CD4-positive, CD25-positive, alpha-beta regulatory T cell (primary cell): Measurements from ENCODE around the gene MSI2. TPM values are rescaled to one million over a fixed set of nuclear protein-coding genes. Genes with fewer than 3 reads are reported as not detected.
A peak's percentile ranks its signal among the peaks of the same experiment; 100 is the strongest.

ENCODE experiments used
- ATAC-seq, 2 donors: fragments of 150-1000 bp; cut with Tn5 transposase; one replicate each; pipeline ENCODE4 v1.10.0; 2021; ENCODE audit warnings: low read depth in 2 of 2, moderate number of reproducible peaks in 2 of 2, moderate library complexity in 1 of 2
- DNase-seq, 3 donors: peaks; one replicate each; pipeline versions ENCODE4 v3.0.0 to v3.0.0-alpha.2; 2012 to 2022; ENCODE audit warnings: mixed read lengths in 1 of 3
- H3K27ac ChIP-seq: one replicate; pipeline ENCODE4 v1.7.0; 2013; ENCODE audit warnings: mild to moderate bottlenecking, low read length; ENCODE audit not compliant: insufficient read depth, poor library complexity, severe bottlenecking
- H3K27me3 ChIP-seq: one replicate; pipeline ENCODE4 v1.7.0; 2013; ENCODE audit warnings: low read length; ENCODE audit not compliant: control insufficient read depth, insufficient read depth
- H3K36me3 ChIP-seq: one replicate; pipeline ENCODE4 v1.7.0; 2013; ENCODE audit warnings: mild to moderate bottlenecking, low read length, moderate library complexity; ENCODE audit not compliant: control insufficient read depth, insufficient read depth
- H3K4me1 ChIP-seq: 2 replicates; pipeline ENCODE4 v1.7.0; 2013; ENCODE audit warnings: mild to moderate bottlenecking, low read length; ENCODE audit not compliant: insufficient read depth, control insufficient read depth, poor library complexity, severe bottlenecking
- H3K4me3 ChIP-seq: one replicate; pipeline ENCODE4 v1.7.0; 2013; ENCODE audit warnings: low read depth, mild to moderate bottlenecking, low read length, moderate library complexity
- H3K9me3 ChIP-seq, 2 experiments: 1 replicate in 1 of 2; 2 replicates in 1 of 2; pipeline ENCODE4 v1.7.0; 2013; ENCODE audit warnings: low read length in 2 of 2, mild to moderate bottlenecking in 1 of 2, moderate library complexity in 1 of 2; ENCODE audit not compliant: control insufficient read depth in 2 of 2
- H3K27ac Mint-ChIP-seq, 3 donors: one replicate each; pipeline ENCODE4 v1.8.0; 2020 to 2022; ENCODE audit warnings: mild to moderate bottlenecking in 3 of 3, mixed read lengths in 3 of 3, moderate library complexity in 2 of 3
- H3K27me3 Mint-ChIP-seq: one replicate; pipeline ENCODE4 v1.8.0; 2022; ENCODE audit warnings: mild to moderate bottlenecking, mixed read lengths
- H3K36me3 Mint-ChIP-seq: one replicate; pipeline ENCODE4 v1.8.0; 2020; ENCODE audit warnings: mixed read lengths
- H3K4me1 Mint-ChIP-seq, 4 donors: one replicate each; pipeline ENCODE4 v1.8.0; 2020 to 2022; ENCODE audit warnings: mixed read lengths in 4 of 4, mild to moderate bottlenecking in 1 of 4
- H3K4me3 Mint-ChIP-seq, 4 donors: one replicate each; pipeline ENCODE4 v1.8.0; 2020 to 2022; ENCODE audit warnings: mild to moderate bottlenecking in 4 of 4, mixed read lengths in 4 of 4, moderate library complexity in 3 of 4
- H3K9me3 Mint-ChIP-seq, 7 donors: one replicate each; pipeline ENCODE4 v1.8.0; 2020 to 2022; ENCODE audit warnings: mixed read lengths in 7 of 7, mild to moderate bottlenecking in 3 of 7, moderate library complexity in 2 of 7
- polyA plus RNA-seq, 4 donors: library from polyadenylated mRNA; unstranded; fragments of 300-500 nt; fragmentation: Illumina TruSeq; gene quantifications; one replicate each; pipeline ENCODE4 v1.2.3, GENCODE V29; 2021
- total RNA-seq: library from RNA; stranded (reverse); gene quantifications from one replicate; pipeline ENCODE4 v1.2.3, GENCODE V29; 2022

Gene MSI2
- total and polyA plus RNA-seq, 5 donors from 2014 or later: 3.2 to 177 (median 3.4) TPM

- no peak overlapping the region for H3K27ac ChIP-seq
- H3K27me3 ChIP-seq: no peaks in the 10 kb centered on the region
- no peak for ATAC-seq
- Mint-ChIP-seq H3K27ac (peak overlapping the region in 1 of 3 donors; percentile 6), H3K27me3 (no peaks in the 10 kb centered on the region), H3K4me1 (peaks cover 6 to 57% (median 37%) of the 10 kb centered on the region in 4 donors), H3K36me3 (peaks cover 23% of the 10 kb centered on the region), H3K4me3 (no peak overlapping the region), H3K9me3 (no peaks in the 10 kb centered on the region)
- peaks cover 20% of the 10 kb centered on the region for H3K4me1 ChIP-seq
- H3K9me3 ChIP-seq: no peaks in the 10 kb centered on the region
- no peak overlapping the region for H3K4me3 ChIP-seq
- no peak for DNase-seq
- H3K36me3 ChIP-seq: no peaks in the 10 kb centered on the region
These were observed 278.5 kb downstream of the MSI2 start for GRCh38 chr17:57534863-57535248.

- Mint-ChIP-seq H3K27me3 (no peaks in the 10 kb centered on the region), H3K4me1 (peaks cover 6 to 55% (median 33%) of the 10 kb centered on the region in 4 donors), H3K9me3 (no peaks in the 10 kb centered on the region), H3K27ac (peak overlapping the region in 1 of 3 donors; percentile 75), H3K36me3 (peaks cover 23% of the 10 kb centered on the region), H3K4me3 (no peak overlapping the region)
- DNase-seq (no peak), ATAC-seq (no peak)
- Histone ChIP-seq H3K9me3 (no peaks in the 10 kb centered on the region), H3K4me1 (peaks cover 17% of the 10 kb centered on the region), H3K27ac (no peak overlapping the region), H3K27me3 (no peaks in the 10 kb centered on the region), H3K36me3 (no peaks in the 10 kb centered on the region), H3K4me3 (no peak overlapping the region)
These were observed 279.1 kb downstream of the MSI2 start for GRCh38 chr17:57535249-57535966.

- H3K4me1 Mint-ChIP-seq: peaks cover 6 to 52% (median 31%) of the 10 kb centered on the region in 4 donors
These were observed 280.0 kb downstream of the MSI2 start for GRCh38 chr17:57536289-57536688.

GRCh38 chr17:57536789-57537523 is 280.6 kb downstream of the MSI2 start:
- Mint-ChIP-seq H3K27ac (peak overlapping the region in 2 of 3 donors; percentile 75 to 90), H3K9me3 (no peaks in the 10 kb centered on the region), H3K4me1 (peaks cover 6 to 48% (median 30%) of the 10 kb centered on the region in 4 donors), H3K27me3 (no peaks in the 10 kb centered on the region), H3K4me3 (peak overlapping the region in 3 of 4 donors; percentile 35 to 81 (median 73)), H3K36me3 (peaks cover 17% of the 10 kb centered on the region)
- peaks cover 13% of the 10 kb centered on the region for H3K4me1 ChIP-seq
- H3K4me3 ChIP-seq: peak overlapping the region; percentile 70
- ATAC-seq (no peak), DNase-seq (no peak)
- H3K27ac ChIP-seq: no peak overlapping the region
- H3K27me3 ChIP-seq: no peaks in the 10 kb centered on the region
- no peaks in the 10 kb centered on the region for H3K36me3 ChIP-seq
- no peaks in the 10 kb centered on the region for H3K9me3 ChIP-seq

More at GRCh38 chr17:57536289-57536688, 280.0 kb downstream of the MSI2 start:
- Mint-ChIP-seq H3K27ac (peak overlapping the region in 2 of 3 donors; percentile 56 to 75), H3K36me3 (peaks cover 21% of the 10 kb centered on the region), H3K27me3 (no peaks in the 10 kb centered on the region), H3K4me3 (peak overlapping the region in 1 of 4 donors; percentile 28), H3K9me3 (no peaks in the 10 kb centered on the region)
- Histone ChIP-seq H3K27ac (no peak overlapping the region), H3K4me3 (no peak overlapping the region), H3K27me3 (no peaks in the 10 kb centered on the region), H3K4me1 (peaks cover 13% of the 10 kb centered on the region), H3K36me3 (no peaks in the 10 kb centered on the region), H3K9me3 (no peaks in the 10 kb centered on the region)
- DNase-seq (no peak), ATAC-seq (no peak)

- Mint-ChIP-seq H3K27ac (peak overlapping the region; percentile 29 to 90 (median 61)), H3K9me3 (no peaks in the 10 kb centered on the region), H3K36me3 (peaks cover 16% of the 10 kb centered on the region), H3K4me1 (peaks cover 6 to 49% (median 34%) of the 10 kb centered on the region in 4 donors), H3K27me3 (no peaks in the 10 kb centered on the region), H3K4me3 (peak overlapping the region; percentile 35 to 91 (median 77))
- Histone ChIP-seq H3K36me3 (no peaks in the 10 kb centered on the region), H3K4me3 (peak overlapping the region; percentile 70), H3K9me3 (no peaks in the 10 kb centered on the region), H3K27ac (peak overlapping the region; percentile 39), H3K4me1 (peaks cover 13% of the 10 kb centered on the region), H3K27me3 (no peaks in the 10 kb centered on the region)
- ATAC-seq: peak in 1 of 2 donors; percentile 37
- DNase-seq: peak in 2 of 3 donors; percentile 12 to 55
These were observed 281.4 kb downstream of the MSI2 start for GRCh38 chr17:57537524-57538410.

- Mint-ChIP-seq H3K27ac (peak overlapping the region; percentile 9 to 90 (median 29)), H3K27me3 (no peaks in the 10 kb centered on the region), H3K4me3 (no peak overlapping the region), H3K4me1 (peaks cover 14 to 56% (median 45%) of the 10 kb centered on the region in 4 donors), H3K9me3 (no peaks in the 10 kb centered on the region), H3K36me3 (peaks cover 18% of the 10 kb centered on the region)
- Histone ChIP-seq H3K4me3 (no peak overlapping the region), H3K27me3 (no peaks in the 10 kb centered on the region), H3K36me3 (no peaks in the 10 kb centered on the region), H3K4me1 (peaks cover 15% of the 10 kb centered on the region), H3K27ac (no peak overlapping the region), H3K9me3 (no peaks in the 10 kb centered on the region)
- DNase-seq: no peak
- no peak for ATAC-seq
These were observed 282.6 kb downstream of the MSI2 start for GRCh38 chr17:57538736-57539456.
